ENCODE measurements around the gene RACGAP1. TPM values are rescaled to one million over a fixed set of nuclear protein-coding genes. Genes with fewer than 3 reads are reported as not detected.

RACGAP1 gene
- total and polyA plus RNA-seq, 2 of the 4 experiments (the other 2 are of a cell fraction), result 37.9 to 110 TPM

DNA sequence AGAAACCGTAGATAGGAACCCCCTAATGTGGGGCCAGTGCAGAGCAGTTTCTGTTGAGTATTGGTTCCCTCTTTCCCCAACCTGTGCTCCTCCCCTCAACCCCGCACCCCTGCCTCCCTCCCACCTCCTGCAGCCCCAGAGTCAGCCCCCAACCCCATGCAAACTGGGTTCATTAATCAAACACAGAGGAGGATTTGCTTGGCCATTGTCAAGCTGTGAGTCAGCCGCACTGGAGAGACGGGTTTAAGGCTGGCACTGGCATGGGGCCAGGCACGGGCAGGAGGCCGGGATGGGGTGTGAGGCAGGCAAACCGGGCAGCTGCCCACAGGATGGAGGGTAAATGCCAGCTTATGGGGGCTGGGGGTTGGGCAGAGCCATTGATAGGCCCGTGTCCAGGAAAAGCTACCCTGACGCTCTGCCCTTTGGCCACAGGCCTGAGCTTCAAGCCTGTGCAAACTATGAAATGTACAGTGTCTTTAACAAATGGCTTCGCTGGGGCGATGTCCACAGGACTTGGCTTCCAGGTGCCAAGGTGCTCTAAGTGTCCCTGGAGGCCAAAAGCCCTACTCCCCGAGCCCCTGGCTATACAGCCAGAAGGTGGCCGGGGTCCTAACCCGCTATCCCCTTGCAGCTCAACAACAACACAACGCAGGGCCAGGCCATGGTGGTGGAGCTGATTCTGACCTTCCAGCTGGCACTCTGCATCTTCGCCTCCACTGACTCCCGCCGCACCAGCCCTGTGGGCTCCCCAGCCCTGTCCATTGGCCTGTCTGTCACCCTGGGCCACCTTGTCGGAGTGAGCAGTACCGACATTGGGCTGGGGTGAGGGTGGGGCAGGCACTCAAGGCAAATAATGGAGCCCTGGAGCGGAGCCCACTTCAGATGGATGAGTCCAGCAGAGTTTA lies 62.2 kb downstream of the RACGAP1 start:
- no peak overlapping the region for H3K27ac ChIP-seq (ENCODE audit: insufficient read depth, low read length)
- ChIA-PET CTCF (interaction anchor here (0.9 kb wide), 1 partner anchor 17 kb away, joined by 3 read pairs; no protein-coding TSS in a partner anchor), POLR2A (ENCODE audit: unreplicated experiment) (no interaction called here)
- 76% methylated on average over 11 of the region's 21 CpGs; no CpG with 5 or more reads in 1 of the 2 experiments for WGBS, 2 experiments (ENCODE audit: extremely low coverage in 2 of 2, insufficient read length in 1 of 2)
- H3K79me1 ChIP-seq (ENCODE audit: low read depth in 1 of 2, low read length in 2 of 2), result no peaks in the 10 kb centered on the region
- no peak overlapping the region for H2AK5ac ChIP-seq (ENCODE audit: low read depth, low read length)
- H3K9me3 ChIP-seq (ENCODE audit: control insufficient read depth, insufficient read depth, low read length), result no peaks in the 10 kb centered on the region
- peaks cover 85% of the 10 kb centered on the region for H3K27me3 ChIP-seq (ENCODE audit: control insufficient read depth, insufficient read depth, low read length)
- no peaks in the 10 kb centered on the region for H3K36me3 ChIP-seq (ENCODE audit: control insufficient read depth, insufficient read depth, low read length)
- H4K20me1 ChIP-seq (ENCODE audit: insufficient read depth, low read length), result no peaks in the 10 kb centered on the region
- no peak for ATAC-seq (ENCODE audit: low read depth)
- no peak overlapping the region for H3K18ac ChIP-seq (ENCODE audit: low read depth, low read length)
- H4K8ac ChIP-seq (ENCODE audit: low read depth in 2 of 2, low read length in 2 of 2), result no peak overlapping the region
- BruUV-seq (replicated peaks), result no TSS peak
- no peaks in the 10 kb centered on the region for H3K4me1 ChIP-seq (ENCODE audit: control insufficient read depth, insufficient read depth, low read length)
- DNase-seq, result no peak
- H2BK5ac ChIP-seq (ENCODE audit: low read depth, low read length, poor library complexity, severe bottlenecking), result no peak overlapping the region
- TF ChIP-seq MXI1 (IDR thresholded peaks at IDR 0.05; ENCODE audit: borderline replicate concordance, low read depth, low read length), result no peak
- TF ChIP-seq CEBPB (IDR thresholded peaks at IDR 0.05; ENCODE audit: low read depth, low read length), result no peak
- TF ChIP-seq BHLHE40 (IDR thresholded peaks at IDR 0.05; ENCODE audit: low read depth, low read length), result no peak
- H2BK120ac ChIP-seq (ENCODE audit: low read depth, low read length), result no peak overlapping the region
- no peak overlapping the region for H3K4me2 ChIP-seq (ENCODE audit: low read depth, low read length)
- no peak overlapping the region for H2BK20ac ChIP-seq (ENCODE audit: low read depth, low read length)
- H4K91ac ChIP-seq (ENCODE audit: insufficient read depth, low read depth, low read length), result no peak overlapping the region
- no peaks in the 10 kb centered on the region for H3K9me1 ChIP-seq (ENCODE audit: insufficient read depth, low read length)
- no peak overlapping the region for H2AFZ ChIP-seq (replicated peaks; ENCODE audit: low read length, poor library complexity)
- no peak overlapping the region for H3K4ac ChIP-seq (ENCODE audit: low read depth, low read length)
- H3K56ac ChIP-seq (ENCODE audit: extremely low read depth, insufficient read depth, low read length), result no peak overlapping the region
- intact Hi-C loops (cut with micrococcal nuclease) (loop anchor here (10.0 kb wide), 1 partner anchor 212 kb away; no protein-coding TSS in a partner anchor), dilution Hi-C loops (cut with HindIII; ENCODE audit: low sequenced_read_pairs, unreplicated experiment) (no loop called here), in situ Hi-C loops (cut with MboI; ENCODE audit: low sequenced_read_pairs) (loop anchor here (10.0 kb wide), 1 partner anchor 188 kb away; no protein-coding TSS in a partner anchor)
- H3K23ac ChIP-seq (ENCODE audit: low read depth, low read length), result no peak overlapping the region
- H3K9ac ChIP-seq (ENCODE audit: low read depth, low read length), result no peak overlapping the region
- no peak overlapping the region for H3K4me3 ChIP-seq (ENCODE audit: insufficient read depth, low read depth, low read length)
- H4K5ac ChIP-seq (ENCODE audit: low read depth, low read length), result no peak overlapping the region
- no peak overlapping the region for H2AK9ac ChIP-seq (replicated peaks; ENCODE audit: low read depth, low read length, poor library complexity)
- H2BK15ac ChIP-seq (ENCODE audit: low read depth, low read length), result no peak overlapping the region
- H3K14ac ChIP-seq (replicated peaks; ENCODE audit: low read depth, low read length), result no peak overlapping the region

Measured in IMR-90 (cell line).